GM12878 (cell line): ENCODE results near the gene ALDH18A1. TPM values are rescaled to one million over a fixed set of nuclear protein-coding genes. Genes with fewer than 3 reads are reported as not detected.

Source experiments
- ATAC-seq: fragments of 200-7000 bp; cut with Tn5 transposase; 3 replicates; pipeline ENCODE4 v1.9.1; 2020; ENCODE audit warnings: mild to moderate bottlenecking, moderate library complexity
- BruUV-seq: library from RNA; stranded (reverse); fragments of 400-500 nt; replicated peaks from 2 replicates; lab custom pipeline; 2021; lab: Mats Ljungman, UMichigan
- CTCF ChIA-PET: fragments of 300-600 bp; sonication (Branson Sonifier 250); formaldehyde crosslinking; extraction: SDS; loops from one replicate; lab custom pipeline; 2021; ENCODE audit warnings: inconsistent platforms; lab: Yijun Ruan, JAX
- POLR2A ChIA-PET: fragments of 350-600 bp; formaldehyde crosslinking; extraction: SDS; loops from one replicate; lab custom pipeline; 2021; ENCODE audit warnings: inconsistent platforms; lab: Charles Lee
- RAD21 ChIA-PET: fragments of 300-600 bp; sonication (Branson Sonifier 250); formaldehyde crosslinking; loops from one replicate; lab custom pipeline; 2023; ENCODE audit warnings: antibody characterized with exemption; ENCODE audit not compliant: unreplicated experiment; lab: Charles Lee
- SMC1A ChIA-PET: fragments of 300-600 bp; sonication (Branson Sonifier 250); formaldehyde crosslinking; loops from one replicate; lab custom pipeline; 2023; ENCODE audit not compliant: unreplicated experiment, uncharacterized antibody; lab: Charles Lee
- DNase-seq: peaks from one replicate; pipeline ENCODE4 v3.0.0-alpha.2; 2011; ENCODE audit warnings: low read depth, low spot score
- FAIRE-seq: peaks from 3 replicates; lab custom pipeline; 2011; peaks lifted over from hg19 to GRCh38; lab: Jason Lieb, UNC
- H2AFZ ChIP-seq: 2 replicates; pipeline ENCODE4 v1.6.0; 2011; ENCODE audit warnings: low read depth, low read length, control low read depth; ENCODE audit not compliant: control insufficient read depth
- H3K27ac ChIP-seq: 2 replicates; pipeline ENCODE4 v1.5.1; 2011; ENCODE audit warnings: control low read depth; ENCODE audit not compliant: control insufficient read depth, insufficient read depth
- H3K27me3 ChIP-seq, 2 experiments: replicated peaks in 1 of 2; 2 replicates each; pipeline versions ENCODE4 v1.6.0 to v1.6.1; 2011; ENCODE audit warnings: low read length in 1 of 2; ENCODE audit not compliant: control insufficient read depth in 2 of 2, insufficient read depth in 2 of 2
- H3K36me3 ChIP-seq, 2 experiments: 2 replicates each; pipeline ENCODE4 v1.5.1; 2011; ENCODE audit warnings: low read length in 1 of 2; ENCODE audit not compliant: control insufficient read depth in 2 of 2, insufficient read depth in 2 of 2
- H3K4me1 ChIP-seq: 2 replicates; pipeline ENCODE4 v1.6.1; 2011; ENCODE audit warnings: mild to moderate bottlenecking, low read length, moderate library complexity, mixed read lengths; ENCODE audit not compliant: control insufficient read depth, insufficient read depth
- H3K4me2 ChIP-seq: 2 replicates; pipeline ENCODE4 v1.6.0; 2011; ENCODE audit warnings: control low read depth; ENCODE audit not compliant: control insufficient read depth, insufficient read depth
- H3K4me3 ChIP-seq: fragments of 200-600 bp; sonication (generic); 2 replicates; pipeline ENCODE4 v1.5.1; 2016
- H3K79me2 ChIP-seq: 2 replicates; pipeline ENCODE4 v1.6.0; 2011; ENCODE audit warnings: low read length; ENCODE audit not compliant: control insufficient read depth, insufficient read depth
- H3K9ac ChIP-seq: 2 replicates; pipeline ENCODE4 v1.8.0; 2011; ENCODE audit warnings: low read length, control low read depth, mixed read lengths; ENCODE audit not compliant: control insufficient read depth, insufficient read depth
- H3K9me3 ChIP-seq: replicated peaks from 3 replicates; pipeline ENCODE4 v1.5.1; 2011; ENCODE audit warnings: mild to moderate bottlenecking, low read length; ENCODE audit not compliant: control insufficient read depth, insufficient read depth
- H4K20me1 ChIP-seq: 2 replicates; pipeline ENCODE4 v1.6.0; 2011; ENCODE audit not compliant: control insufficient read depth, insufficient read depth
- CBX3 ChIP-seq: fragments of 200-600 bp; sonication (generic); IDR thresholded peaks from 2 replicates; pipeline ENCODE4 v1.6.1; 2016; ENCODE audit warnings: low read depth, borderline replicate concordance
- HCFC1 ChIP-seq: fragments of 150-350 bp; IDR thresholded peaks from 2 replicates; pipeline ENCODE4 v1.6.1; 2014; ENCODE audit warnings: low read length
- MYB ChIP-seq: fragments of 150-350 bp; IDR thresholded peaks from 2 replicates; pipeline ENCODE4 v1.6.1; 2014; ENCODE audit warnings: mild to moderate bottlenecking, low read depth, low read length, borderline replicate concordance
- PML ChIP-seq: IDR thresholded peaks from 2 replicates; pipeline ENCODE4 v1.6.1; 2012; ENCODE audit warnings: low read length, inconsistent platforms
- RAD51 ChIP-seq: fragments of 450-650 bp; IDR thresholded peaks from 2 replicates; pipeline ENCODE4 v1.6.1; 2016; ENCODE audit warnings: moderate library complexity, mild to moderate bottlenecking, inconsistent platforms
- RELA ChIP-seq: fragments of 450-650 bp; IDR thresholded peaks from 2 replicates; pipeline ENCODE4 v1.8.0; 2014; ENCODE audit warnings: borderline replicate concordance; ENCODE audit not compliant: partially characterized antibody
- ZNF384 ChIP-seq: IDR thresholded peaks from 2 replicates; pipeline ENCODE4 v1.6.1; 2012; ENCODE audit warnings: low read depth, mild to moderate bottlenecking, low read length, improper control_type of control experiment, borderline replicate concordance
- WGBS: methylation state at CpG from one replicate; pipeline ENCODE4 v1.1.6; 2016; ENCODE audit warnings: low lambda C conversion rate; ENCODE audit not compliant: insufficient replicate concordance, insufficient coverage; ENCODE audit errors: missing lambda C conversion rate; 5-methylcytosine and 5-hydroxymethylcytosine counted together
- in situ Hi-C: fragments of 300-500 bp; cut with MboI; formaldehyde crosslinking; loops from 9 replicates; pipeline ENCODE4 v1.14.3; 2018; ENCODE audit warnings: mixed read lengths
- intact Hi-C: fragments of 100-400 bp; cut with micrococcal nuclease; formaldehyde crosslinking; loops from one replicate; pipeline ENCODE4 v1.14.2; 2022; ENCODE audit not compliant: unreplicated experiment
- polyA plus RNA-seq, 11 experiments: library from polyadenylated mRNA; depleted of rRNA in 4 of 11; unstranded in 6 of 11; stranded (reverse) in 5 of 11; fragments of >200 nt; fragmentation: Nextera tagmentation in 4 of 11; fragmentation: Illumina TruSeq in 1 of 11; extraction: Ambion mirVana in 4 of 11; extraction: Trizol in 1 of 11; gene quantifications; 1 replicate in 1 of 11; 2 replicates in 10 of 11; pipeline versions ENCODE4 v1.2.1 to v1.2.3, GENCODE V29; 2011 to 2016; ENCODE audit warnings: inconsistent platforms in 2 of 11, missing spikeins in 2 of 11, low read depth in 1 of 11
- total RNA-seq, 4 experiments: library from RNA; depleted of rRNA in 3 of 4; stranded (reverse); fragments of >200 nt in 3 of 4; fragmentation: Illumina TruSeq in 1 of 4; extraction: Trizol in 1 of 4; gene quantifications; 2 replicates each; pipeline versions ENCODE4 v1.2.1 to v1.2.3, GENCODE V29; 2013 to 2021

ALDH18A1 gene
- total and polyA plus RNA-seq, 10 of the 15 experiments (the other 5 are each of a cell fraction or from before 2014, with no cell fraction given): 24.3 to 118 (median 99.3) TPM

DNA sequence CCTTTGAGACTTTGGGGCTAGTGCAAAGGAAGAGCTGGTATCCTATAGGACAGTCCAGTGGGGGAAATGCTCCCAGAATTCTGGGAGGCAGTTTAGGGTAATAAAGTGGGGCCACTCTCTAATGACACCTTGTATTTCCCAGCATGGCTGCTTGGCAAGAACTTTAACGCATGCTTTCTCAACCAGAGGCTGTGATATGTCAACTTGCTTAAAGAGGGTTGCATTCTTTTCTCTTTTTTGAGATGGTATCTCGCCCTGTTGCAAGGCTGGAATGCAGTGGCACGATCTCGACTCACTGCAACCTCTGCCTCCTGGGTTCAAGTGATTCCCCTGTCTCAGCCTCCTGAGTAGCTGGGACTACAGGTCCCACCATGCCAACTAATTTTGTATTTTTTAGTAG, 38.4 kb downstream of the ALDH18A1 start:
- in situ Hi-C loops: no loop called here
- H3K36me3 ChIP-seq: peaks cover 16 to 37% of the 10 kb centered on the region in 2 experiments
- no peak overlapping the region for H3K9ac ChIP-seq
- SMC1A ChIA-PET: no interaction called here
- no peak overlapping the region for H2AFZ ChIP-seq
- CTCF ChIA-PET: no interaction called here
- H3K4me1 ChIP-seq: no peaks in the 10 kb centered on the region
- H3K27me3 ChIP-seq: no peaks in the 10 kb centered on the region
- RAD21 ChIA-PET: no interaction called here
- no peak for TF ChIP-seq ZNF384
- TF ChIP-seq HCFC1: no peak
- TF ChIP-seq CBX3: no peak
- no peak for TF ChIP-seq MYB
- no peak for TF ChIP-seq PML
- no peak for TF ChIP-seq RAD51
- no peaks in the 10 kb centered on the region for H4K20me1 ChIP-seq
- H3K4me3 ChIP-seq: no peak overlapping the region
- no peaks in the 10 kb centered on the region; the same call in 2 of the 3 replicates for H3K9me3 ChIP-seq
- WGBS: 96% methylated on average over 4 of the region's 4 CpGs
- H3K79me2 ChIP-seq: no peaks in the 10 kb centered on the region
- H3K27ac ChIP-seq: no peak overlapping the region
- no TSS peak for BruUV-seq
- intact Hi-C loops: no loop called here
- DNase-seq (no peak), ATAC-seq (no peak), FAIRE-seq (no peak)
- POLR2A ChIA-PET: no interaction called here
- H3K4me2 ChIP-seq: no peak overlapping the region

DNA sequence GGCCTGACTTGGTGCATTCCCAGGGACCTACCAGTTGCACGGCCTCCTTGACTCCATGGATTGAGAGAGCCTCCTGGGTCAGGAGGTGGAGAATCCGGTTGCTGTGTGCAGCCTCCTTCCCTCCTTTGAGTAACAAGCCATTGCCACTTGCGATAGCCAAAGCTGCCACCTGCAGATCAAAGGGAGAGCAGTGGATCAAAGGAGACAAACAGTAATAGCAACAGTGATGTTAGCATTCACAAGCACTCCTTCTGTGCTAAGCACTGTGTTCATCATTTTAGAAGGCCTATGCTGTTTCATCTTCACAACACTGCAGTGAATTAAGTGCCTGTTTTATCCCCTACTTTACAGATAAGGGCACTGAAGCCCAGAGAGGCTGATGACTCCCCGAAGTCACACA, 40.1 kb downstream of the ALDH18A1 start:
- no peaks in the 10 kb centered on the region for H4K20me1 ChIP-seq
- POLR2A ChIA-PET: no interaction called here
- no peak overlapping the region for H2AFZ ChIP-seq
- no peak overlapping the region for H3K9ac ChIP-seq
- peaks cover 19 to 48% of the 10 kb centered on the region in 2 experiments for H3K36me3 ChIP-seq
- no peak for TF ChIP-seq RELA
- ATAC-seq (no peak), DNase-seq (no peak), FAIRE-seq (no peak)
- SMC1A ChIA-PET: no interaction called here
- H3K9me3 ChIP-seq: no peaks in the 10 kb centered on the region; the same call in 2 of the 3 replicates
- WGBS: 97% methylated on average over 4 of the region's 4 CpGs
- H3K4me2 ChIP-seq: no peak overlapping the region
- H3K27me3 ChIP-seq: no peaks in the 10 kb centered on the region
- CTCF ChIA-PET: interaction anchor here (1.2 kb wide), 1 partner anchor 12 kb away, joined by 4 read pairs; no protein-coding TSS in a partner anchor
- H3K27ac ChIP-seq: no peak overlapping the region
- intact Hi-C loops (no loop called here), in situ Hi-C loops (no loop called here)
- H3K4me3 ChIP-seq: no peak overlapping the region
- RAD21 ChIA-PET: no interaction called here
- H3K79me2 ChIP-seq: no peaks in the 10 kb centered on the region
- H3K4me1 ChIP-seq: no peaks in the 10 kb centered on the region
- BruUV-seq: no TSS peak
